DOHH2 (cell line): ENCODE data around the gene PPFIA1.

Source experiments
- H3F3A ChIP-seq: fragments of 200-600 bp; sonication (generic), shearing (Covaris generic); 2 replicates; pipeline ENCODE4 v1.6.0; 2016; ENCODE audit warnings: antibody characterized with exemption, mild to moderate bottlenecking; ENCODE audit not compliant: control insufficient read depth, insufficient read depth
- H3K27ac ChIP-seq: fragments of 200-600 bp; sonication (generic); 2 replicates; pipeline ENCODE4 v1.5.1; 2014; ENCODE audit warnings: low read depth, mild to moderate bottlenecking, low read length, moderate library complexity
- H3K27me3 ChIP-seq: fragments of 200-600 bp; sonication (generic); 2 replicates; pipeline ENCODE4 v1.6.1; 2014; ENCODE audit warnings: mild to moderate bottlenecking, low read length, mixed read lengths; ENCODE audit not compliant: control insufficient read depth
- H3K36me3 ChIP-seq: fragments of 200-600 bp; sonication (generic); 2 replicates; pipeline ENCODE4 v1.6.1; 2014; ENCODE audit warnings: mild to moderate bottlenecking, low read length, moderate library complexity, mixed read lengths; ENCODE audit not compliant: control insufficient read depth
- H3K4me1 ChIP-seq: fragments of 200-600 bp; sonication (generic); 2 replicates; pipeline ENCODE4 v1.6.1; 2014; ENCODE audit warnings: mild to moderate bottlenecking, low read length, mixed read lengths; ENCODE audit not compliant: control insufficient read depth
- H3K4me2 ChIP-seq: fragments of 200-600 bp; sonication (generic); 2 replicates; pipeline ENCODE4 v1.6.0; 2014; ENCODE audit warnings: mild to moderate bottlenecking, low read length, moderate library complexity
- H3K4me3 ChIP-seq: fragments of 200-600 bp; sonication (generic); 2 replicates; pipeline ENCODE4 v1.5.1; 2014; ENCODE audit warnings: mild to moderate bottlenecking, low read length, mixed read lengths
- H3K79me2 ChIP-seq: fragments of 200-600 bp; sonication (generic); 2 replicates; pipeline ENCODE4 v1.6.1; 2014; ENCODE audit warnings: mild to moderate bottlenecking, low read length, mixed read lengths; ENCODE audit not compliant: control insufficient read depth
- H3K9me2 ChIP-seq: fragments of 200-600 bp; sonication (generic); replicated peaks from 2 replicates; pipeline ENCODE4 v1.6.1; 2014; ENCODE audit warnings: mild to moderate bottlenecking, low read length, mixed read lengths; ENCODE audit not compliant: control insufficient read depth
- H3K9me3 ChIP-seq: fragments of 200-600 bp; sonication (generic); 2 replicates; pipeline ENCODE4 v1.6.1; 2014; ENCODE audit warnings: antibody characterized with exemption, low read length, mixed read lengths; ENCODE audit not compliant: control insufficient read depth, insufficient read depth
- H4K20me1 ChIP-seq: fragments of 200-600 bp; sonication (generic); 2 replicates; pipeline ENCODE4 v1.6.0; 2014; ENCODE audit warnings: low read depth, mild to moderate bottlenecking, antibody characterized with exemption, low read length, moderate library complexity; ENCODE audit not compliant: control insufficient read depth, insufficient read depth
- EZH2phosphoT487 ChIP-seq: fragments of 200-600 bp; sonication (generic); IDR thresholded peaks from 2 replicates; pipeline ENCODE4 v1.6.1; 2017; ENCODE audit warnings: borderline replicate concordance, mild to moderate bottlenecking, antibody characterized with exemption, low read length, moderate library complexity, mixed read lengths
- TF ChIP-seq, protein P1 (sequence below): fragments of 200-600 bp; sonication (generic); IDR thresholded peaks from one replicate; pipeline ENCODE4 v1.5.1; 2014; ENCODE audit warnings: antibody characterized with exemption, mild to moderate bottlenecking, low read depth, low read length; ENCODE audit not compliant: poor library complexity, severe bottlenecking

PPFIA1 gene

DNA sequence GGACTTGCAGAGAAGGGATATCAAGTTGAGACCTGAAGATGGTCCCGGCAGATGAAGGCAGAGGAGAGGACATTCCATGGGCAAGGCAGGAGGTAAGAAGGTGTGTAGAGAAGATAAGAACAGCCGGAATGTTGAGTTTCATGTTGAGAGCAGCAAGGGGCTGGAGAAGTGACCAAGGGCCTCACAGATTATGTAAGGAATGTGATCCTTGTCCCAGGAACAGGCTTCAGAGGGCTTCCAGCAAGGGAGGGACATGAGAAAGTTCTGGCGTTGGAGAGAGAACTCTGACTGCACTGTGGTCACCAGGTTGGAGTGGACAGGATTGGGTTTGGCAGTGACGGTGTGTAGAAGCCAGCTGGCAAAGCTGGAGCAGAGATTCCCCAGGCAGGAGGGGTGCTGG, 27.6 kb upstream of the PPFIA1 start:
- H3K9me3 ChIP-seq = no peaks in the 10 kb centered on the region
- no peaks in the 10 kb centered on the region for H3K79me2 ChIP-seq
- no peak overlapping the region for H3K27ac ChIP-seq
- H3K36me3 ChIP-seq = no peaks in the 10 kb centered on the region
- H3K4me1 ChIP-seq = no peaks in the 10 kb centered on the region
- no peaks in the 10 kb centered on the region for H4K20me1 ChIP-seq
- TF ChIP-seq, protein P1, sequence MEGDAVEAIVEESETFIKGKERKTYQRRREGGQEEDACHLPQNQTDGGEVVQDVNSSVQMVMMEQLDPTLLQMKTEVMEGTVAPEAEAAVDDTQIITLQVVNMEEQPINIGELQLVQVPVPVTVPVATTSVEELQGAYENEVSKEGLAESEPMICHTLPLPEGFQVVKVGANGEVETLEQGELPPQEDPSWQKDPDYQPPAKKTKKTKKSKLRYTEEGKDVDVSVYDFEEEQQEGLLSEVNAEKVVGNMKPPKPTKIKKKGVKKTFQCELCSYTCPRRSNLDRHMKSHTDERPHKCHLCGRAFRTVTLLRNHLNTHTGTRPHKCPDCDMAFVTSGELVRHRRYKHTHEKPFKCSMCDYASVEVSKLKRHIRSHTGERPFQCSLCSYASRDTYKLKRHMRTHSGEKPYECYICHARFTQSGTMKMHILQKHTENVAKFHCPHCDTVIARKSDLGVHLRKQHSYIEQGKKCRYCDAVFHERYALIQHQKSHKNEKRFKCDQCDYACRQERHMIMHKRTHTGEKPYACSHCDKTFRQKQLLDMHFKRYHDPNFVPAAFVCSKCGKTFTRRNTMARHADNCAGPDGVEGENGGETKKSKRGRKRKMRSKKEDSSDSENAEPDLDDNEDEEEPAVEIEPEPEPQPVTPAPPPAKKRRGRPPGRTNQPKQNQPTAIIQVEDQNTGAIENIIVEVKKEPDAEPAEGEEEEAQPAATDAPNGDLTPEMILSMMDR = no peak
- TF ChIP-seq EZH2phosphoT487 = no peak
- no peaks in the 10 kb centered on the region; the same call in 1 of the 2 replicates for H3K27me3 ChIP-seq
- H3F3A ChIP-seq = no peaks in the 10 kb centered on the region
- no peak overlapping the region for H3K4me3 ChIP-seq
- no peak overlapping the region for H3K4me2 ChIP-seq
- H3K9me2 ChIP-seq = no peaks in the 10 kb centered on the region

DNA sequence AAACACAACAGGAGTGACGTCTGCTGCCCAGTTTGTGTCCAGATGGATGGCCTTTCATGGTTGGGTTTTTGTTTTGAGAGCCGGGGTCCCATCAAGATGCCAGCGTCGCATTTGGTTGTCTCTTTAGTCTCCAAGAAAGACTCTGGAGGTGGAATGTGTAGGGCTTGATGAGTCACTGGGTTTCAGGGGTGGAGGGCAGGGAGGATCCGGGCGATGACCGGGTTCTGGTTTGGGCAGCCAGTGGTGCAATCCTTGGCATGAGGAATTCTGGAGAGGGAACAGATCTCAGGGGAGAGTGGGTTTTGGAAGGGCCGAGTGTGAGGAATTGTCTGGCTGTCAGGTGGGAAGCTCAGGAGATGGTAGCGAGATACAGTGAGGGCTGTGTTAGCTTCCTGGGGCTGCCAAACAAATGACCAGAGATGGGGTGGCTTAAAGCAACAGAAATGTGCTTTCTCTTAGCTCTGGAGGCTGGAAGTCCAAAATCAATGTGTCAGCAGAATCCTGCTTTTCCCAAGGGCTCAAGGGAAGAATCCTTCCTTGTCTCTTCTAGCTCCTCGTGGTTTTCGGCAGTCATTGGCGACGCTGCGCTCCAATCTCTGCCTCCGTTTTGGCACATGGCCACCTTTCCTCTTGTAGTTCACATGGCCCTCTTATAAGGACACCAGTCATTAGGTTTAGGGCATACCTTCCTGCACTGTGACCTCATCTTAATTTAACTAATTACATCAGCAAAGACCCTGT, 26.4 kb upstream of the PPFIA1 start:
- Histone ChIP-seq H3K36me3 (no peaks in the 10 kb centered on the region), H3K79me2 (no peaks in the 10 kb centered on the region), H3K27ac (no peak overlapping the region), H3F3A (no peaks in the 10 kb centered on the region), H3K4me1 (no peaks in the 10 kb centered on the region), H3K27me3 (no peaks in the 10 kb centered on the region; the same call in 1 of the 2 replicates), H3K9me2 (no peaks in the 10 kb centered on the region), H3K4me3 (no peak overlapping the region), H3K9me3 (no peaks in the 10 kb centered on the region), H3K4me2 (no peak overlapping the region), H4K20me1 (no peaks in the 10 kb centered on the region)
- no peak for TF ChIP-seq EZH2phosphoT487
- TF ChIP-seq, protein P1 = no peak

GRCh38 chr11:70244698-70245097, 25.8 kb upstream of the PPFIA1 start:
- no peak overlapping the region for H3K4me2 ChIP-seq
- H3K36me3 ChIP-seq = no peaks in the 10 kb centered on the region
- no peaks in the 10 kb centered on the region; the same call in 1 of the 2 replicates for H3K27me3 ChIP-seq
- H3F3A ChIP-seq = no peaks in the 10 kb centered on the region
- no peaks in the 10 kb centered on the region for H3K79me2 ChIP-seq
- H4K20me1 ChIP-seq = no peaks in the 10 kb centered on the region
- no peaks in the 10 kb centered on the region for H3K9me3 ChIP-seq
- H3K4me3 ChIP-seq = no peak overlapping the region
- TF ChIP-seq, protein P1 = no peak
- TF ChIP-seq EZH2phosphoT487 = no peak
- no peak overlapping the region for H3K27ac ChIP-seq
- H3K4me1 ChIP-seq = no peaks in the 10 kb centered on the region
- H3K9me2 ChIP-seq = no peaks in the 10 kb centered on the region
